OCI-LY1 (cell line): ENCODE results near the gene FLT3.

ENCODE experiments used
- H2AFZ ChIP-seq: fragments of 200-600 bp; sonication (generic), shearing (Covaris generic); 2 replicates; pipeline ENCODE4 v1.6.0; 2014; ENCODE audit warnings: antibody characterized with exemption, mild to moderate bottlenecking, low read length
- H3F3A ChIP-seq: fragments of 200-600 bp; sonication (generic), shearing (Covaris generic); 2 replicates; pipeline ENCODE4 v1.6.0; 2014; ENCODE audit warnings: mild to moderate bottlenecking, antibody characterized with exemption, low read length, moderate library complexity; ENCODE audit not compliant: insufficient read depth
- H3K27ac ChIP-seq: fragments of 200-600 bp; sonication (generic); 2 replicates; pipeline ENCODE4 v1.5.1; 2014; ENCODE audit warnings: low read length, mixed run types, mild to moderate bottlenecking, low read depth; ENCODE audit not compliant: poor library complexity, severe bottlenecking
- H3K27me3 ChIP-seq: fragments of 200-600 bp; sonication (generic); 2 replicates; pipeline ENCODE4 v1.6.0; 2014; ENCODE audit warnings: antibody characterized with exemption, mild to moderate bottlenecking, low read length, moderate library complexity; ENCODE audit not compliant: insufficient read depth
- H3K36me3 ChIP-seq: fragments of 200-600 bp; sonication (generic); 2 replicates; pipeline ENCODE4 v1.6.1; 2014; ENCODE audit warnings: mild to moderate bottlenecking, antibody characterized with exemption, low read length, moderate library complexity, mixed read lengths; ENCODE audit not compliant: insufficient read depth
- H3K4me1 ChIP-seq: fragments of 200-600 bp; sonication (generic); 2 replicates; pipeline ENCODE4 v1.5.1; 2014; ENCODE audit warnings: mild to moderate bottlenecking, low read length, moderate library complexity; ENCODE audit not compliant: insufficient read depth, severe bottlenecking
- H3K4me2 ChIP-seq: fragments of 200-600 bp; sonication (generic), shearing (Covaris generic); 2 replicates; pipeline ENCODE4 v1.6.1; 2014; ENCODE audit warnings: low read length
- H3K4me3 ChIP-seq: fragments of 200-600 bp; sonication (generic); 2 replicates; pipeline ENCODE4 v1.5.1; 2014; ENCODE audit warnings: low read length, low read depth, mild to moderate bottlenecking, mixed read lengths; ENCODE audit not compliant: poor library complexity, severe bottlenecking
- H3K79me2 ChIP-seq: fragments of 200-600 bp; shearing (Covaris generic); 2 replicates; pipeline ENCODE4 v1.6.1; 2016; ENCODE audit warnings: mixed run types, low read length, mixed read lengths; ENCODE audit not compliant: insufficient read depth
- H3K9ac ChIP-seq: fragments of 200-600 bp; sonication (generic), shearing (Covaris generic); 2 replicates; pipeline ENCODE4 v1.6.1; 2014; ENCODE audit warnings: mild to moderate bottlenecking, low read length, mixed read lengths
- H3K9me2 ChIP-seq: fragments of 200-600 bp; sonication (generic), shearing (Covaris generic); 2 replicates; pipeline ENCODE4 v1.6.1; 2014; ENCODE audit warnings: low read depth, mild to moderate bottlenecking, low read length, mixed read lengths
- H3K9me3 ChIP-seq: fragments of 200-600 bp; shearing (Covaris generic); 2 replicates; pipeline ENCODE4 v1.6.1; 2014; ENCODE audit warnings: low read length, mixed read lengths
- H4K20me1 ChIP-seq: fragments of 200-600 bp; sonication (generic), shearing (Covaris generic); 2 replicates; pipeline ENCODE4 v1.6.0; 2016; ENCODE audit warnings: mild to moderate bottlenecking, low read length; ENCODE audit not compliant: insufficient read depth
- EZH2 ChIP-seq: fragments of 200-600 bp; sonication (generic), shearing (Covaris generic); IDR thresholded peaks from 2 replicates; pipeline ENCODE4 v1.8.0; 2017; ENCODE audit warnings: borderline replicate concordance, mixed run types, mild to moderate bottlenecking, antibody characterized with exemption, low read length, moderate library complexity, mixed read lengths
- TF ChIP-seq, protein P1 (sequence below): fragments of 200-600 bp; sonication (generic), shearing (Covaris generic); IDR thresholded peaks from 2 replicates; pipeline ENCODE4 v1.5.1; 2017; ENCODE audit warnings: mild to moderate bottlenecking, antibody characterized with exemption, low read length, moderate library complexity, mixed read lengths

FLT3 gene

GRCh38 chr13:28094306-28094705, 6.1 kb downstream of the FLT3 start:
- Histone ChIP-seq H3K9me2 (no peaks in the 10 kb centered on the region), H3K79me2 (no peaks in the 10 kb centered on the region), H3K27ac (no peak overlapping the region), H3K4me2 (no peak overlapping the region), H3F3A (no peaks in the 10 kb centered on the region), H4K20me1 (no peaks in the 10 kb centered on the region), H3K9me3 (no peaks in the 10 kb centered on the region), H3K27me3 (peaks cover 2% of the 10 kb centered on the region; the same call in 1 of the 2 replicates), H3K4me1 (no peaks in the 10 kb centered on the region), H3K36me3 (no peaks in the 10 kb centered on the region), H2AFZ (no peak overlapping the region), H3K4me3 (no peak overlapping the region), H3K9ac (no peak overlapping the region)
- TF ChIP-seq, protein P1, sequence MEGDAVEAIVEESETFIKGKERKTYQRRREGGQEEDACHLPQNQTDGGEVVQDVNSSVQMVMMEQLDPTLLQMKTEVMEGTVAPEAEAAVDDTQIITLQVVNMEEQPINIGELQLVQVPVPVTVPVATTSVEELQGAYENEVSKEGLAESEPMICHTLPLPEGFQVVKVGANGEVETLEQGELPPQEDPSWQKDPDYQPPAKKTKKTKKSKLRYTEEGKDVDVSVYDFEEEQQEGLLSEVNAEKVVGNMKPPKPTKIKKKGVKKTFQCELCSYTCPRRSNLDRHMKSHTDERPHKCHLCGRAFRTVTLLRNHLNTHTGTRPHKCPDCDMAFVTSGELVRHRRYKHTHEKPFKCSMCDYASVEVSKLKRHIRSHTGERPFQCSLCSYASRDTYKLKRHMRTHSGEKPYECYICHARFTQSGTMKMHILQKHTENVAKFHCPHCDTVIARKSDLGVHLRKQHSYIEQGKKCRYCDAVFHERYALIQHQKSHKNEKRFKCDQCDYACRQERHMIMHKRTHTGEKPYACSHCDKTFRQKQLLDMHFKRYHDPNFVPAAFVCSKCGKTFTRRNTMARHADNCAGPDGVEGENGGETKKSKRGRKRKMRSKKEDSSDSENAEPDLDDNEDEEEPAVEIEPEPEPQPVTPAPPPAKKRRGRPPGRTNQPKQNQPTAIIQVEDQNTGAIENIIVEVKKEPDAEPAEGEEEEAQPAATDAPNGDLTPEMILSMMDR, result no peak
- TF ChIP-seq EZH2, result no peak

DNA sequence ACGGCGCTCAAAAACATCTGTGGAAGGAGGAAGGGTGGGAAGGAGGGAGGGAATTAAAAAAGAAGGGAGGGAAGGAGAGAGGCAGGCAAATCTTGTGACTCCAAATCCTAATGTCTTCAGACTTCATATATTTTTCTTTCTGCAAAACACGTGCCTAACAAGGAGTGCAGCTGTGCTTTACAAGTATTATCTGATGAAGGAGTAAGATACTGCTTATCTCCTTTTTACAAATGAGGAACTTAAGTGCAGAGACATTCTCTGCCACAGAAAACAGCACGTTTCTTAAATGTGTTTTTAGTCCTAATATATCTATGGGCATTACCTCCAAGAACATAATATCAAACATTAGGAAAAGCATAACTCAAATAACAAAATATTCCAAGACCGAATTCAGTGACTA, 6.5 kb downstream of the FLT3 start:
- H3K9ac ChIP-seq, result no peak overlapping the region
- no peaks in the 10 kb centered on the region for H3K36me3 ChIP-seq
- no peak overlapping the region for H3K4me2 ChIP-seq
- no peaks in the 10 kb centered on the region; the same call in 1 of the 2 replicates for H3K27me3 ChIP-seq
- TF ChIP-seq, protein P1, result no peak
- TF ChIP-seq EZH2, result no peak
- no peaks in the 10 kb centered on the region for H3K4me1 ChIP-seq
- no peaks in the 10 kb centered on the region for H3K79me2 ChIP-seq
- no peaks in the 10 kb centered on the region for H3F3A ChIP-seq
- no peaks in the 10 kb centered on the region for H3K9me2 ChIP-seq
- no peak overlapping the region for H3K27ac ChIP-seq
- H2AFZ ChIP-seq, result no peak overlapping the region
- H3K9me3 ChIP-seq, result no peaks in the 10 kb centered on the region
- H3K4me3 ChIP-seq, result no peak overlapping the region
- H4K20me1 ChIP-seq, result no peaks in the 10 kb centered on the region

GRCh38 chr13:28092431-28092830, 7.9 kb downstream of the FLT3 start:
- no peaks in the 10 kb centered on the region for H3K9me2 ChIP-seq
- H3K9ac ChIP-seq, result no peak overlapping the region
- H3K79me2 ChIP-seq, result no peaks in the 10 kb centered on the region
- no peaks in the 10 kb centered on the region for H3K9me3 ChIP-seq
- H3K36me3 ChIP-seq, result no peaks in the 10 kb centered on the region
- H3K4me2 ChIP-seq, result no peak overlapping the region
- TF ChIP-seq, protein P1, result no peak
- no peak for TF ChIP-seq EZH2
- no peak overlapping the region for H3K4me3 ChIP-seq
- no peaks in the 10 kb centered on the region for H3F3A ChIP-seq
- H3K27me3 ChIP-seq, result no peaks in the 10 kb centered on the region
- H3K27ac ChIP-seq, result no peak overlapping the region
- H4K20me1 ChIP-seq, result no peaks in the 10 kb centered on the region
- H3K4me1 ChIP-seq, result no peaks in the 10 kb centered on the region
- H2AFZ ChIP-seq, result no peak overlapping the region
